ENCODE measurements around the gene KRT17. TPM values are rescaled to one million over a fixed set of nuclear protein-coding genes. Genes with fewer than 3 reads are reported as not detected.

KRT17 gene
- total and polyA plus RNA-seq, 2 of the 4 experiments (the other 2 are of a cell fraction): 2.5 to 4.6 TPM

DNA sequence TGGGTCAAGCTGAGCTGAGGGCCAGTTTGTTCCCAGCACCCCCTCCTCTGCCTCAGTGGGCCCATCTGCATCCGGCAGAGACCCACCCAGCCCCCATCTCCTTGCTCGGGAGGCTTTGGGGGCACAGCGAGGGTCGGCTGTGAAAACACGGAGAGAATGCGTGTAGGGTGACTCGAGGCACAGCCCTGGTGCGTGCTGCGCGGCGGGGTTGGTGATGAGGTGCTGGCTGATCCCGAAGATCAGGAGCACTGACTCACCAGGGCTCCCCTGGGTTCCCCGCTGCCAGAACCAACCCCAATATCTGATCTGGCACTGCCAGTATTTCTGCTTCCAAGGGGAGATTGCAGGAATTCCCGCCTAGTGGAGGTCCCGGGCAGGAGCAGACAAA, 7.5 kb upstream of the KRT17 start:
- ATAC-seq (ENCODE audit: low read depth): no peak
- intact Hi-C loops (cut with micrococcal nuclease) (no loop called here), dilution Hi-C loops (cut with HindIII; ENCODE audit: low sequenced_read_pairs, unreplicated experiment) (no loop called here), in situ Hi-C loops (cut with MboI; ENCODE audit: low sequenced_read_pairs) (no loop called here)
- Histone ChIP-seq H4K8ac (ENCODE audit: low read depth in 2 of 2, low read length in 2 of 2) (no peak overlapping the region), H3K27ac (ENCODE audit: insufficient read depth, low read length) (no peak overlapping the region), H2BK5ac (ENCODE audit: low read depth, low read length, poor library complexity, severe bottlenecking) (no peak overlapping the region), H3K4me3 (ENCODE audit: insufficient read depth, low read depth, low read length) (no peak overlapping the region), H2AFZ (replicated peaks; ENCODE audit: low read length, poor library complexity) (peak overlapping the region; percentile 39), H3K4ac (ENCODE audit: low read depth, low read length) (no peak overlapping the region), H3K27me3 (ENCODE audit: control insufficient read depth, insufficient read depth, low read length) (peaks cover 14% of the 10 kb centered on the region), H2AK9ac (replicated peaks; ENCODE audit: low read depth, low read length, poor library complexity) (no peak overlapping the region), H3K23ac (ENCODE audit: low read depth, low read length) (no peak overlapping the region), H4K5ac (ENCODE audit: low read depth, low read length) (no peak overlapping the region), H4K20me1 (ENCODE audit: insufficient read depth, low read length) (no peaks in the 10 kb centered on the region), H2BK15ac (ENCODE audit: low read depth, low read length) (no peak overlapping the region), H3K9me3 (ENCODE audit: control insufficient read depth, insufficient read depth, low read length) (no peaks in the 10 kb centered on the region), H2BK20ac (ENCODE audit: low read depth, low read length) (no peak overlapping the region), H3K18ac (ENCODE audit: low read depth, low read length) (no peak overlapping the region), H3K4me1 (ENCODE audit: control insufficient read depth, insufficient read depth, low read length) (peaks cover 3% of the 10 kb centered on the region; the same call in 1 of the 2 replicates), H3K56ac (ENCODE audit: extremely low read depth, insufficient read depth, low read length) (no peak overlapping the region), H4K91ac (ENCODE audit: insufficient read depth, low read depth, low read length) (no peak overlapping the region), H3K9ac (ENCODE audit: low read depth, low read length) (no peak overlapping the region), H3K14ac (replicated peaks; ENCODE audit: low read depth, low read length) (no peak overlapping the region), H2AK5ac (ENCODE audit: low read depth, low read length) (no peak overlapping the region), H3K9me1 (ENCODE audit: insufficient read depth, low read length) (peaks cover 10% of the 10 kb centered on the region), H2BK120ac (ENCODE audit: low read depth, low read length) (no peak overlapping the region), H3K36me3 (ENCODE audit: control insufficient read depth, insufficient read depth, low read length) (no peaks in the 10 kb centered on the region), H3K79me1 (ENCODE audit: low read depth in 1 of 2, low read length in 2 of 2) (no peaks in the 10 kb centered on the region), H3K4me2 (ENCODE audit: low read depth, low read length) (no peak overlapping the region)
- TF ChIP-seq, protein P1, sequence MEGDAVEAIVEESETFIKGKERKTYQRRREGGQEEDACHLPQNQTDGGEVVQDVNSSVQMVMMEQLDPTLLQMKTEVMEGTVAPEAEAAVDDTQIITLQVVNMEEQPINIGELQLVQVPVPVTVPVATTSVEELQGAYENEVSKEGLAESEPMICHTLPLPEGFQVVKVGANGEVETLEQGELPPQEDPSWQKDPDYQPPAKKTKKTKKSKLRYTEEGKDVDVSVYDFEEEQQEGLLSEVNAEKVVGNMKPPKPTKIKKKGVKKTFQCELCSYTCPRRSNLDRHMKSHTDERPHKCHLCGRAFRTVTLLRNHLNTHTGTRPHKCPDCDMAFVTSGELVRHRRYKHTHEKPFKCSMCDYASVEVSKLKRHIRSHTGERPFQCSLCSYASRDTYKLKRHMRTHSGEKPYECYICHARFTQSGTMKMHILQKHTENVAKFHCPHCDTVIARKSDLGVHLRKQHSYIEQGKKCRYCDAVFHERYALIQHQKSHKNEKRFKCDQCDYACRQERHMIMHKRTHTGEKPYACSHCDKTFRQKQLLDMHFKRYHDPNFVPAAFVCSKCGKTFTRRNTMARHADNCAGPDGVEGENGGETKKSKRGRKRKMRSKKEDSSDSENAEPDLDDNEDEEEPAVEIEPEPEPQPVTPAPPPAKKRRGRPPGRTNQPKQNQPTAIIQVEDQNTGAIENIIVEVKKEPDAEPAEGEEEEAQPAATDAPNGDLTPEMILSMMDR (conservative IDR thresholded peaks at IDR 0.05; ENCODE audit: low read depth, low read length): no peak
- TF ChIP-seq, protein P2, sequence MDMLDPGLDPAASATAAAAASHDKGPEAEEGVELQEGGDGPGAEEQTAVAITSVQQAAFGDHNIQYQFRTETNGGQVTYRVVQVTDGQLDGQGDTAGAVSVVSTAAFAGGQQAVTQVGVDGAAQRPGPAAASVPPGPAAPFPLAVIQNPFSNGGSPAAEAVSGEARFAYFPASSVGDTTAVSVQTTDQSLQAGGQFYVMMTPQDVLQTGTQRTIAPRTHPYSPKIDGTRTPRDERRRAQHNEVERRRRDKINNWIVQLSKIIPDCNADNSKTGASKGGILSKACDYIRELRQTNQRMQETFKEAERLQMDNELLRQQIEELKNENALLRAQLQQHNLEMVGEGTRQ (IDR thresholded peaks at IDR 0.05; ENCODE audit: low read depth, low read length): no peak
- no peak for TF ChIP-seq BHLHE40 (IDR thresholded peaks at IDR 0.05; ENCODE audit: low read depth, low read length)
- no peak for TF ChIP-seq MAFK (IDR thresholded peaks at IDR 0.05; ENCODE audit: low read depth, low read length)
- TF ChIP-seq SMC3 (IDR thresholded peaks at IDR 0.05; ENCODE audit: low read depth, low read length): no peak
- TF ChIP-seq CEBPB (IDR thresholded peaks at IDR 0.05; ENCODE audit: low read depth, low read length): no peak
- no peak for TF ChIP-seq POLR2A (IDR thresholded peaks at IDR 0.05; ENCODE audit: low read depth, low read length)
- no peak for TF ChIP-seq FOS (IDR thresholded peaks at IDR 0.05; ENCODE audit: low read depth, low read length)
- no peak for TF ChIP-seq MXI1 (IDR thresholded peaks at IDR 0.05; ENCODE audit: borderline replicate concordance, low read depth, low read length)
- TF ChIP-seq NFE2L2 (IDR thresholded peaks at IDR 0.05; ENCODE audit: low read depth, low read length): no peak
- TF ChIP-seq, protein P3, sequence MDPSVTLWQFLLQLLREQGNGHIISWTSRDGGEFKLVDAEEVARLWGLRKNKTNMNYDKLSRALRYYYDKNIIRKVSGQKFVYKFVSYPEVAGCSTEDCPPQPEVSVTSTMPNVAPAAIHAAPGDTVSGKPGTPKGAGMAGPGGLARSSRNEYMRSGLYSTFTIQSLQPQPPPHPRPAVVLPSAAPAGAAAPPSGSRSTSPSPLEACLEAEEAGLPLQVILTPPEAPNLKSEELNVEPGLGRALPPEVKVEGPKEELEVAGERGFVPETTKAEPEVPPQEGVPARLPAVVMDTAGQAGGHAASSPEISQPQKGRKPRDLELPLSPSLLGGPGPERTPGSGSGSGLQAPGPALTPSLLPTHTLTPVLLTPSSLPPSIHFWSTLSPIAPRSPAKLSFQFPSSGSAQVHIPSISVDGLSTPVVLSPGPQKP (IDR thresholded peaks at IDR 0.05; ENCODE audit: borderline replicate concordance, low read depth, low read length): no peak
- TF ChIP-seq RAD21 (IDR thresholded peaks at IDR 0.05; ENCODE audit: low read length): no peak
- TF ChIP-seq MAZ (IDR thresholded peaks at IDR 0.05; ENCODE audit: borderline replicate concordance, low read depth, low read length): no peak
- no peak for TF ChIP-seq RFX5 (IDR thresholded peaks at IDR 0.05; ENCODE audit: low read depth, low read length)
- ChIA-PET POLR2A (ENCODE audit: unreplicated experiment) (no interaction called here), CTCF (no interaction called here)
- no peak for DNase-seq
- 60% methylated on average over 11 of the region's 15 CpGs; no CpG with 5 or more reads in 1 of the 2 experiments for WGBS, 2 experiments (ENCODE audit: extremely low coverage in 2 of 2, insufficient read length in 1 of 2)
- no TSS peak for BruUV-seq (replicated peaks)

All from IMR-90 (cell line).